Lower lobe of right lung (tissue), 2 donors: ENCODE data around the gene CD46. TPM values are rescaled to one million over a fixed set of nuclear protein-coding genes. Genes with fewer than 3 reads are reported as not detected.
"Not testable (repeated sequence)": the region's sequence is repeated elsewhere in the genome, so short reads cannot be mapped to it uniquely, and the experiment has no call there.

Experiments
- ATAC-seq, 2 donors: fragments of 200-7000 bp; cut with Tn5 transposase; one replicate each; pipeline ENCODE4 v1.9.1; 2020 to 2022; ENCODE audit warnings: mild to moderate bottlenecking in 2 of 2, moderate library complexity in 2 of 2
- DNase-seq: peaks from one replicate; pipeline ENCODE4 v3.0.0-alpha.2; 2020
- H3K27ac ChIP-seq: fragments of 200-600 bp; one replicate; pipeline ENCODE4 v1.8.0; 2022
- H3K27me3 ChIP-seq: fragments of 200-600 bp; one replicate; pipeline ENCODE4 v1.8.0; 2022; ENCODE audit warnings: low read depth
- H3K36me3 ChIP-seq: fragments of 200-600 bp; one replicate; pipeline ENCODE4 v1.8.0; 2022; ENCODE audit warnings: mild to moderate bottlenecking
- H3K4me1 ChIP-seq: fragments of 200-600 bp; one replicate; pipeline ENCODE4 v1.8.0; 2022
- H3K4me3 ChIP-seq: fragments of 200-600 bp; one replicate; pipeline ENCODE4 v1.8.0; 2022; ENCODE audit warnings: mild to moderate bottlenecking
- H3K9me3 ChIP-seq: fragments of 200-600 bp; one replicate; pipeline ENCODE4 v1.8.0; 2022
- intact Hi-C: fragments of 100-400 bp; cut with DNase I; formaldehyde crosslinking; loops from one replicate; pipeline ENCODE4 v1.11.0; 2022
- total RNA-seq: library from RNA; stranded (reverse); fragmentation: NEBNext Ultra II Directional; extraction: Animal tissue kit (Norgen Biotek cat#: 25700); gene quantifications from one replicate; pipeline ENCODE4 v1.2.1, GENCODE V29; 2021
- TF ChIP-seq, protein P1 (sequence below): fragments of 200-600 bp; IDR thresholded peaks from one replicate; pipeline ENCODE4 v1.8.0; 2022; ENCODE audit warnings: antibody characterized with exemption, mild to moderate bottlenecking
- donor health status: DM: no; HTN: yes; CAD: no; lungs with severe emphysema.

CD46 gene
- total RNA-seq, 1 donor from 2014 or later, result 302 TPM

DNA sequence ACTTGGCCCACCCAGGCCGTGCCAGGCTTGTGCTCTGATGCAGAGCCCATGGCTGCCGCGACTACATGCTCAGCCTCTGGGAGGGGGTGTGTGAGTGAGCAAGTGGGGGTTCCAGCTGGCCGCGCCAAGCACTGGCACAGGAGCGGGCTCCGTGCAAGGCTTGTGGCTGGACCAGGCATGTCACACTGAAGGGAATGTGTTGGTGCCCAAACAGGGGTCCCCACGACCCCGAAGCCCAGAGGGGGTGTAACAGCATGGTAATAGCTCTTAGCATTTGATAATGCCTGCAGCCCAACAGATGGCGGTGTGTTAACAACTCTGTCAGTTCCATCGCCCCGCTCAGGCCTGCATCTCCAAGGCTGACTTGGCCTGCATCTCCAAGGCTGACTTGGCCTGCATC, 38.3 kb upstream of the CD46 start:
- TF ChIP-seq, protein P1, sequence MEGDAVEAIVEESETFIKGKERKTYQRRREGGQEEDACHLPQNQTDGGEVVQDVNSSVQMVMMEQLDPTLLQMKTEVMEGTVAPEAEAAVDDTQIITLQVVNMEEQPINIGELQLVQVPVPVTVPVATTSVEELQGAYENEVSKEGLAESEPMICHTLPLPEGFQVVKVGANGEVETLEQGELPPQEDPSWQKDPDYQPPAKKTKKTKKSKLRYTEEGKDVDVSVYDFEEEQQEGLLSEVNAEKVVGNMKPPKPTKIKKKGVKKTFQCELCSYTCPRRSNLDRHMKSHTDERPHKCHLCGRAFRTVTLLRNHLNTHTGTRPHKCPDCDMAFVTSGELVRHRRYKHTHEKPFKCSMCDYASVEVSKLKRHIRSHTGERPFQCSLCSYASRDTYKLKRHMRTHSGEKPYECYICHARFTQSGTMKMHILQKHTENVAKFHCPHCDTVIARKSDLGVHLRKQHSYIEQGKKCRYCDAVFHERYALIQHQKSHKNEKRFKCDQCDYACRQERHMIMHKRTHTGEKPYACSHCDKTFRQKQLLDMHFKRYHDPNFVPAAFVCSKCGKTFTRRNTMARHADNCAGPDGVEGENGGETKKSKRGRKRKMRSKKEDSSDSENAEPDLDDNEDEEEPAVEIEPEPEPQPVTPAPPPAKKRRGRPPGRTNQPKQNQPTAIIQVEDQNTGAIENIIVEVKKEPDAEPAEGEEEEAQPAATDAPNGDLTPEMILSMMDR, result no peak
- Histone ChIP-seq H3K4me1 (no peaks in the 10 kb centered on the region), H3K27ac (no peak overlapping the region), H3K9me3 (no peaks in the 10 kb centered on the region), H3K4me3 (no peak overlapping the region), H3K27me3 (no peaks in the 10 kb centered on the region), H3K36me3 (no peaks in the 10 kb centered on the region)
- intact Hi-C loops, result no loop called here
- DNase-seq (no peak), ATAC-seq (no peak)

DNA sequence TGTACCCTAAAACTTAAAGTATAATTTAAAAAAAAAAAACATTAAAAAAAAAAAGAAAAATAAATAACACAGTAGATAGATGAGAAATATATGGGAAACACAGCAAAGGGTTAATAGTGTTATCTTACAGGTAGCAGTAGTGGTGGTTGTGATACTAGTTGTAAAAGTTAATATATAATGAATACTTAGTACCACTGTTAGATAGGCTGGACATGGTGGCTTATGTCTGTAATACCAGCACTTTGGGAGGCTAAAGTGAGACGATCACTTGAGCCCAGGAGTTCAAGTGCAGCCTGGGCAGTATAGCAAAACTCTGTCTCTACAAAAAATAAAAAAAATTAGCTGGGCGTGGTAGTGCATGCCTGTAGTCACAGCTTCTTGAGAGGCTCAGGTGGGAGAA, 32.6 kb upstream of the CD46 start:
- no peaks in the 10 kb centered on the region for H3K4me1 ChIP-seq
- DNase-seq, result no peak
- intact Hi-C loops, result no loop called here
- TF ChIP-seq, protein P1, result no peak
- no peak overlapping the region for H3K27ac ChIP-seq
- H3K27me3 ChIP-seq, result no peaks in the 10 kb centered on the region
- no peaks in the 10 kb centered on the region for H3K36me3 ChIP-seq
- H3K9me3 ChIP-seq, result no peaks in the 10 kb centered on the region
- no peak overlapping the region for H3K4me3 ChIP-seq
- no peak for ATAC-seq

DNA sequence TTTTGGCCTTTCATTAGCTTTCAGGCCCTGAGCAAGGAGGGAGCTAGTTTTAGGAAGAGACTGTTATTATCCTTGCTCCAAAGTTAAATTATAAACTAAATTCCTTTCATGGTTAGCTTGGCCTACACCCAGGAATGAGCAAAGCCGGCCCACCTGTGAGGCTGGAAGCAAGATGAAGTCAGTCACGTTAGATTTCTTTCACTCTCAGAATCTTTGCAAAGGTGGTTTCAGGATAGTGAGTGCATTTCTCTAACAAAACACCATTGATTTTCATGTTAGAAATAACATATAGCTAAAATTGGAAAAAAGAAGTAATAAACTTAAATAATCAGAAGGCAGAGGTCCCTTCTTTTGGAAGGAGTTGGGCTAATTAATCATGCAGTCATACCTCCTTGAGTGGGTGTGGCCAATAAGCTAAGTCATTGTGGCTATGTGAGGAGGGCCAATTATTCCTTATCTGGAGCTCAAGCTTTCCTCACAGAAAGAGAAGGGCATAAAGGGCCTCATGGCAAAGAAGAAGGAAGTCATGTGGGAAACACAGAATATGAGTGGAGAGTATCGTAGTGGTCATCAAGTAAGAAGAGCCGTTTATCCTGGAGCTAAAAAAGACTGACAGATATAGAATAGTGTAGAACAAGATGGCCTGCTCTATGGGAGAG, 23.5 kb upstream of the CD46 start:
- intact Hi-C loops, H3K27ac ChIP-seq, H3K9me3 ChIP-seq, H3K4me1 ChIP-seq, H3K27me3 ChIP-seq, H3K4me3 ChIP-seq, H3K36me3 ChIP-seq, DNase-seq, ATAC-seq: not testable (repeated sequence)

DNA sequence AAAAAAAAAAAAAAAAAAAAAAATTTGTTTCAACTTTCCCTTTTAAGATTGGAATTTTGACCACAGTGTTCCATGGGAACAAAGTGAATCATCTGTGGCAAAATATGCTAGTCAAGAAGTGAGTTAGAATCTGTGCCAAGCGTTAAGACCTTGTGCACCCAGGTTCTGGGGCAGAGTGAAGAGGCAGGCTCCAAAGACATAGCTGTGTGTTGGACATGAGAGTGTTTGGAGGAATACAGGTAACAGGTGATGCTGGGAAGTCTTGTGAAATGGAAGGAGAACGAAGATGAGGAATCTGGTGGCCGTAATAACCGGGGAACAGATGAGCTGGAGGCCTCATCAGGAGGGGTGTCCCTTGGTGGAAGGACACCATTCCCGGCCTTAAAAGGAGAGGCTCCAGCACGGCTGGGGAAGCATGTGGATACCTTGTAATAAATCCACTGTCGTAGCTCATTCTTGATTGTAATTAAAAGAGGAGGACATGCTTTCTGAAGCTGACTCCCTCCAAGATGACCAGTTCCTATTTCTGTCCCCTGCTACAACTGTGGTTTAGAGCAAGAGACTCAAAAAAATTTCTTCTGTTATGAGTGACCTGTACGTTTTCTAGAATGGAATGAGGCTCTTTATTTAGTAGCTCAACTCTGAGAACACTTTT, 14.2 kb upstream of the CD46 start:
- DNase-seq, H3K27ac ChIP-seq, H3K27me3 ChIP-seq, H3K9me3 ChIP-seq, ATAC-seq, H3K4me3 ChIP-seq, H3K4me1 ChIP-seq, intact Hi-C loops, H3K36me3 ChIP-seq: not testable (repeated sequence)

DNA sequence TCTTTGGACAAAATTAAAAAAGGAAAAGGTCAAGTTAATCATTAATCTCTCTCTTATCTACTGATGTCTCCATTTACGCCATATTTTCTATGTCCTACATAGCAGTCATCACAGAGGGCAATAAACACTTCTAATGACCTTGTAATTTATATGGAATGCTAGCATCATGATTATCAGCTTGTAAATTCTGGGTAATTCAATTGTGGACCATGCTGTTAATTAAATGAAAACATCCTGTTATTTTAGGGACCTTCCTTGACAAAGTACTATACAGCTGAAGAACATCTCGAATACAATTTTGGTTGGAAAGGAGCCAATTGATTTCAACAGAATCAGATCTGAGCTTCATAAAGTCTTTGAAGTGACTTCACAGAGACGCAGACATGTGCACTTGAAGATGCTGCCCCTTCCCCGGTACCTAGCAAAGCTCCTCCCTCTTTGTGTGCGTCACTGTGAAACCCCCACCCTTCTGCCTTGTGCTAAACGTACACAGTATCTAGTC, 13.6 kb upstream of the CD46 start:
- H3K9me3 ChIP-seq, H3K36me3 ChIP-seq, H3K27ac ChIP-seq, intact Hi-C loops, H3K4me3 ChIP-seq, H3K27me3 ChIP-seq, DNase-seq, H3K4me1 ChIP-seq: not testable (repeated sequence)
- peak in 1 of 2 donors; percentile 41 for ATAC-seq

DNA sequence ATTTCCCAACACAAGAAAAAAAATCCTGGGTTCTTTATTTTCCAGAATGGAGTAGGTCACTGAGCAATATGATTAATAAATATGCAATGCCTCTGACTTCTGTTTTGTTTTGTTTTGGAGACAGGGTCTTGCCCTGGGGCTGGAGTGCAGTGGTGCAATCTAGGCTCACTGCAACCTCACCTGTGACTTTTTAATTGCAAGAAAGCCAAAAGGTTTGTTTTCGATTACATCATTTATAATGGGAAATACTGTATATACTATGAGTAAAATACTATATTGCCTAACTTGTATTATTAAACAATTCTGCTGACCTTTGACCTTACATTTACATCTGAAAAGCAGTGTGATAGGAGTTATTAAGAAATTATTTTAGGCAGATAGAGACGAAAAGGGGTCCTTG, 11.6 kb upstream of the CD46 start:
- no peak overlapping the region for H3K27ac ChIP-seq
- ATAC-seq (no peak), DNase-seq (no peak)
- peaks cover 8% of the 10 kb centered on the region for H3K4me1 ChIP-seq
- TF ChIP-seq, protein P1, result no peak
- H3K4me3 ChIP-seq, result no peak overlapping the region
- intact Hi-C loops, result no loop called here
- H3K27me3 ChIP-seq, result no peaks in the 10 kb centered on the region
- no peaks in the 10 kb centered on the region for H3K36me3 ChIP-seq
- no peaks in the 10 kb centered on the region for H3K9me3 ChIP-seq

DNA sequence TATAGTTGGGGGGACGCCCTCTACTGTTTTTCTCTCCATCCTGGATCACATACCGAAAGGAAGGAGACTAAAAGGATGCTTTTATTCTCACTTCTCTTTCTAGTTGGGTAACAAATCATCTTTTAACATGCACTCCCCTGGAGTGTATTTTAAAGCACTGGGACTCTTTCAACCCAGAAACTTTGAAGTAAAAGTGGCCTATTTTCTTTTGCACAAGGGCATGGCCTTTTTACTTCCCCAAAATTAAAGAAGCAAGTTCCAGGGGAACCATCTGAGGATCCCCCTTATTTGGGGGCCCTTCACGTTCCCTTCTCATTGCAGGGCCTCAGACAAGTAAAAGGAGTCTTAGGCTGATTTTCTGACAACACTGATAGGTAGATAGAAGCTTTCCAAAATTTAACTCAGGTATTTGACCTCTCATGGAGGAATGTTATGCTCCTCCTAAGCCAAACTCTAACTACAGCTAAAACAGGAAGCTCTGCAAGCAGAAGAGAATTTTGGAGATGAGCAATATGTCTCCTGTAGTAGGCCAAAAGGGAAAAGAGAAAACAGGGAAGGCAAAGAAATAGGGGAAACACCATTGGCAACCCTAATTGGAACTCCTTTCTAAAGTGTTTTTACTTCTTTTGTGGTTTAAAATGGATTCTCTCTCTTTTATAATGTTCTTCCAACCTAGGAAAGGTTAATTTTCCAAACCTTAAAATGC, 8.9 kb upstream of the CD46 start:
- Histone ChIP-seq H3K4me3 (no peak overlapping the region), H3K27ac (no peak overlapping the region), H3K36me3 (no peaks in the 10 kb centered on the region), H3K4me1 (peaks cover 8% of the 10 kb centered on the region), H3K9me3 (no peaks in the 10 kb centered on the region), H3K27me3 (no peaks in the 10 kb centered on the region)
- DNase-seq (no peak), ATAC-seq (no peak)
- TF ChIP-seq, protein P1, result no peak
- intact Hi-C loops, result no loop called here
